Thoracic aorta (tissue), 2 donors: ENCODE measurements around the gene LAMA5. TPM values are rescaled to one million over a fixed set of nuclear protein-coding genes. Genes with fewer than 3 reads are reported as not detected.

Experiments
- ATAC-seq: fragments of 150-250 bp; one replicate; pipeline ENCODE4 v1.8.0; 2017; ENCODE audit warnings: low read depth; ENCODE audit not compliant: insufficient number of reproducible peaks, low FRiP score
- DNase-seq: peaks from one replicate; pipeline ENCODE4 v3.0.0-alpha.2; 2020; ENCODE audit warnings: low spot score
- H3K27ac ChIP-seq, 2 donors: fragments of 200-600 bp; sonication (generic); 1 replicate in 1 of 2; 2 replicates in 1 of 2; pipeline ENCODE4 v1.5.1; 2016; ENCODE audit warnings: mild to moderate bottlenecking in 2 of 2, moderate library complexity in 2 of 2
- H3K27me3 ChIP-seq: fragments of 200-600 bp; sonication (generic); replicated peaks from 2 replicates; pipeline ENCODE4 v1.6.0; 2016; ENCODE audit warnings: mild to moderate bottlenecking; ENCODE audit not compliant: insufficient read depth
- H3K36me3 ChIP-seq: fragments of 200-600 bp; sonication (generic); one replicate; pipeline ENCODE4 v1.5.1; 2016
- H3K4me1 ChIP-seq, 2 donors: fragments of 200-600 bp; sonication (generic); 1 replicate in 1 of 2; 2 replicates in 1 of 2; pipeline versions ENCODE4 v1.5.1 to v1.6.0; 2016; ENCODE audit warnings: low read depth in 2 of 2, mild to moderate bottlenecking in 1 of 2; ENCODE audit not compliant: control insufficient read depth in 1 of 2
- H3K4me3 ChIP-seq: fragments of 200-600 bp; sonication (generic); 2 replicates; pipeline ENCODE4 v1.5.1; 2016; ENCODE audit warnings: mild to moderate bottlenecking
- H3K9me3 ChIP-seq: fragments of 200-600 bp; sonication (generic); 2 replicates; pipeline ENCODE4 v1.5.1; 2016
- total RNA-seq, 2 donors: library from RNA; depleted of rRNA; stranded (reverse); fragments of >200 nt; gene quantifications; one replicate each; pipeline versions ENCODE4 v1.1.0 to v1.2.3, GENCODE V29; 2016
- TF ChIP-seq, protein P1 (sequence below): fragments of 200-600 bp; sonication (generic); IDR thresholded peaks from one replicate; pipeline ENCODE4 v1.5.1; 2019; ENCODE audit warnings: antibody characterized with exemption

LAMA5 gene
- total RNA-seq, 2 donors from 2014 or later: 289 to 333 TPM

DNA sequence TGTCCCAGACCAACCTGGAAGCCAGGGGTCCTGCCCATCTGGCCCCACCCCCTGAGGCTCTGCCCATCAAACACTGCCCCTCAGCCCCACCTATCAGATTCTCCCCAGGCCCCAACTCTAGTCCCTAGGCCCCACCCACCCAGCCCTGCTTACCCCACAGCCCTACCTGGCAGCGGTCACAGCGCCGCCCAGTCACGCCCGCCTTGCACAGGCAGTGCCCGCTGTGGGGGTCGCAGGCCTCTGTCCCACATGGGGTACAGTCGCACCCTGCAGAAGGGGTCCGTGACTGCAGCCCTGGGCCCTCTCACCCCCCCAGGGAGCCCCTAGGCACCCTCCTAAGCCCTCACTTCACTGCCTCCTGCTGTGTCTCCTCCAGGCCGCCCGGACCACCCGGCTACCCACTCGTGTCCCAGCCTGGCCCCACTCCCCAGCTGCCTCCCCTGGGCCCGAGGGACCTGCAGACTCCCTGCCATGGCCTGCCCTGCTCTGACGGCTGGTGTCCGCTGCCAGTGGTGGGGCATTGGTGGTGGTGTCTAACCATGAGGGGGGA, 44.5 kb downstream of the LAMA5 start:
- Histone ChIP-seq H3K4me3 (no peak overlapping the region), H3K27me3 (no peaks in the 10 kb centered on the region), H3K9me3 (no peaks in the 10 kb centered on the region), H3K36me3 (peaks cover 54% of the 10 kb centered on the region), H3K4me1 (no peaks in the 10 kb centered on the region), H3K27ac (no peak overlapping the region)
- DNase-seq (no peak), ATAC-seq (no peak)
- TF ChIP-seq, protein P1, sequence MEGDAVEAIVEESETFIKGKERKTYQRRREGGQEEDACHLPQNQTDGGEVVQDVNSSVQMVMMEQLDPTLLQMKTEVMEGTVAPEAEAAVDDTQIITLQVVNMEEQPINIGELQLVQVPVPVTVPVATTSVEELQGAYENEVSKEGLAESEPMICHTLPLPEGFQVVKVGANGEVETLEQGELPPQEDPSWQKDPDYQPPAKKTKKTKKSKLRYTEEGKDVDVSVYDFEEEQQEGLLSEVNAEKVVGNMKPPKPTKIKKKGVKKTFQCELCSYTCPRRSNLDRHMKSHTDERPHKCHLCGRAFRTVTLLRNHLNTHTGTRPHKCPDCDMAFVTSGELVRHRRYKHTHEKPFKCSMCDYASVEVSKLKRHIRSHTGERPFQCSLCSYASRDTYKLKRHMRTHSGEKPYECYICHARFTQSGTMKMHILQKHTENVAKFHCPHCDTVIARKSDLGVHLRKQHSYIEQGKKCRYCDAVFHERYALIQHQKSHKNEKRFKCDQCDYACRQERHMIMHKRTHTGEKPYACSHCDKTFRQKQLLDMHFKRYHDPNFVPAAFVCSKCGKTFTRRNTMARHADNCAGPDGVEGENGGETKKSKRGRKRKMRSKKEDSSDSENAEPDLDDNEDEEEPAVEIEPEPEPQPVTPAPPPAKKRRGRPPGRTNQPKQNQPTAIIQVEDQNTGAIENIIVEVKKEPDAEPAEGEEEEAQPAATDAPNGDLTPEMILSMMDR: no peak

DNA sequence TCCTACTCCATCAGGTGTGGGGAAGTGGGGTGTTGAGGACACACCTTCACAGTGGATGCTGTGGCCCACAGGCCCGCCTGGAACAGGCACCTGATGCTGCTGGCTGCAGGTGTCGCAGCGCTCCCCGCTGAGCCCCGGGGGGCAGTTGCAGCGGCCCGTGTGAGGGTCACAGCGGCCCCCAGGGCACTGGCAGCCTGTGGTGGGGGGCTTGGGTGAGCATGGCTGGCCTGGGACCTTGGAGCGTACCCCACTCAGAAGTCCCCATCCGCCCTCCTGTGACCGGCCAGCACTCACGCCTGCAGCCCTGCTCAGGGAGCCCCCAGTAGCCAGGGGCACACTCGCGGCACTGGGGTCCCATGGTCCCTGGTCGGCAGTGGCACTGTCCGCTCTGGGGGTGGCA, 45.1 kb downstream of the LAMA5 start:
- ATAC-seq (no peak), DNase-seq (no peak)
- no peaks in the 10 kb centered on the region for H3K9me3 ChIP-seq
- H3K4me3 ChIP-seq: no peak overlapping the region
- H3K36me3 ChIP-seq: peaks cover 54% of the 10 kb centered on the region
- TF ChIP-seq, protein P1: no peak
- no peaks in the 10 kb centered on the region for H3K4me1 ChIP-seq
- H3K27ac ChIP-seq: no peak overlapping the region
- H3K27me3 ChIP-seq: no peaks in the 10 kb centered on the region

DNA sequence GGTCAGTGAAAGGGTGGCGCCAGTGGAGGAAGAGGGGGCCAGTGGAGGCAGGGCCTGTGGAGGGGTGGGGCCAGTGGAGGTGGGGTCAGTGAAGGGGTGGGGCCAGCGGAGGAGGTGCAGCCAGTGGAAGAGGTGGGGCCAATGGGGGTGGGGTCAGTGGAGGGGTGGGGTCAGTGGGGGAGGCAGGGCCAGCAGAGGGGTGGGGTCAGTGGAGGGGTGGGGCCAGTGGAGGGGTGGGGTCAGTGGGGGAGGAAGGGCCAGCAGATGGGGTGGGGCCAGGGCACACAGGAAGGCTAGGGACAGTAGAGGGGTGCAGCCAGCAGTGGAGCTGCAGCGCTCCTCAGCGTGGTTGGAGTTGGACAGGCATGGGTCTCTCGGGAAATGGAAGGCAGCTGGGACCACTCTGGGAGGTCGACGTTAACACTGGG, 45.6 kb downstream of the LAMA5 start:
- no peaks in the 10 kb centered on the region for H3K27me3 ChIP-seq
- TF ChIP-seq, protein P1: no peak
- no peak overlapping the region for H3K27ac ChIP-seq
- no peak for DNase-seq
- H3K4me1 ChIP-seq: no peaks in the 10 kb centered on the region
- ATAC-seq: no peak
- peaks cover 54% of the 10 kb centered on the region for H3K36me3 ChIP-seq
- H3K9me3 ChIP-seq: no peaks in the 10 kb centered on the region
- H3K4me3 ChIP-seq: no peak overlapping the region

DNA sequence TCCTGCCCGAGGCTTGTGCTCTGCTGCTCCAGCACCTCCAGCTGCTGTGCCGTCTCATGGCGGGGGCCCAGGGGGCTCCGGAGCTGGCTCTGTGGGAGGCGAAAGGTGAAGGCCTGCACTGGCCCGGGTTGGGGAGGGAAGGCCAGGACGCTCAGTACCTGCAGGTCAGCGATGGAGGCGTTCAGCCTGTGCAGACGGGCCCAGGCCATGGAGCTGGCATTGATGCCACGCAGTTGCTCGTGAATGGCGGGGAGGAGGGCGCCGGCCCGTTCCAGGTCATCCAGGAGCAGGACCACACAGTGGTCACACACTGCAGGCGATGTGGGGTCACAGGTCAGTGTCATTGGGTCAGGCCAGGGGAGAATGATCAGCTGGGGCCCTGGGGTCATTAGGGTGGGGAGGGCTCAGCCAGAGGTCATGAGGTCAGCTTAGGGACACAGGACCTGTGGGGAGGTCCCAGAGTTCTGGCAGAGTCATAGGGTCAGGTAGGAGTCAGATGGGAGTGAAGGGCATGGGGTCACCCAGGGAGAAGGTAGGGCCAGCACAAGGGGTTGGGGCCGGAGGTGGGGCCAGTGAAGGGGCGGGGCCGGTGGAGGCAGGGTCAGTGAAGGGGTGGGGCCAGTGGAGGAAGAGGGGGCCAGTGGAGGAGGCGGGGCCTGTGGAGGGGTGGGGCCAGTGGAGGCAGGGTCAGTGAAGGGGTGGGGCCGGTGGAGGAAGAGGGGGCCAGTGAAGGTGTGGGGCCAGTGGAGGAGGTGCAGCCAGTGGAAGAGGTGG, 46.3 kb downstream of the LAMA5 start:
- Histone ChIP-seq H3K4me1 (no peaks in the 10 kb centered on the region), H3K36me3 (peaks cover 54% of the 10 kb centered on the region), H3K27ac (no peak overlapping the region), H3K4me3 (no peak overlapping the region), H3K27me3 (no peaks in the 10 kb centered on the region), H3K9me3 (no peaks in the 10 kb centered on the region)
- ATAC-seq: no peak
- TF ChIP-seq, protein P1: no peak
- DNase-seq: no peak

DNA sequence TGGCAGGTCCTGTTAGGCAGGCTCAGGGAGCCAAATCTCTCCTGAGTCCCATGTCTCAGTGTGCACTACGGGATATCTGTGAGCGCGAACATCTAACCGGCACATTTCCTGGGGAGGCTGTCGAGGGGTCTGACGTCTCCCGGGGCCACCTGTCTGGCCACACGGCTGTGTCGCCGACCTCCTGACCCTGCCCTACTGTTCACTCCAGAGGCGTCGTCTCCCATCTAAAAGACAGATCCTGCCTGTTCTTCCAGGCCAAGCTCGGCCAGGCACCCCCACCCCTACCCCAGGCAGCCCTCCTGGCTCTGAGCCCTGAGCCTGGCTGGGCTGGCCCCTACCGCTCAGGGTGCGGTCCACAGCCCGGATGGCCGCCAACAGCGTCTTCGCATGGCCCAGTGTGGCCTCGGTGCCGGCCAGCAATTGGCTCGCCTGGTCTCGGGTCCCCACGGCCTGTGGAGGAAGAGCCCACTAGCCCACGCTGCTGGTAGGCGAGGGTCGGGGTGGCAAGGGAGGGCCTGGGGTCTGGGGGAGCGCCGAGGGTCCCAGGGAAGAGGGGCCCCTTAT, 47.7 kb downstream of the LAMA5 start:
- no peaks in the 10 kb centered on the region for H3K9me3 ChIP-seq
- TF ChIP-seq, protein P1: no peak
- H3K36me3 ChIP-seq: peaks cover 60% of the 10 kb centered on the region
- H3K4me1 ChIP-seq: no peaks in the 10 kb centered on the region
- H3K4me3 ChIP-seq: no peak overlapping the region
- DNase-seq (no peak), ATAC-seq (no peak)
- H3K27ac ChIP-seq: no peak overlapping the region
- H3K27me3 ChIP-seq: no peaks in the 10 kb centered on the region
